NCI-H345 treated with DMSO at 0.1 percent for 48 hours (cell line): Measurements from ENCODE around the gene COL13A1.
A peak's percentile ranks its signal among the peaks of the same experiment; 100 is the strongest.

Experiments used
- DNase-seq: peaks from one replicate; lab custom pipeline; 2025; ENCODE audit not compliant: unreplicated experiment; lab: John Stamatoyannopoulos, UW

The COL13A1 gene

DNA sequence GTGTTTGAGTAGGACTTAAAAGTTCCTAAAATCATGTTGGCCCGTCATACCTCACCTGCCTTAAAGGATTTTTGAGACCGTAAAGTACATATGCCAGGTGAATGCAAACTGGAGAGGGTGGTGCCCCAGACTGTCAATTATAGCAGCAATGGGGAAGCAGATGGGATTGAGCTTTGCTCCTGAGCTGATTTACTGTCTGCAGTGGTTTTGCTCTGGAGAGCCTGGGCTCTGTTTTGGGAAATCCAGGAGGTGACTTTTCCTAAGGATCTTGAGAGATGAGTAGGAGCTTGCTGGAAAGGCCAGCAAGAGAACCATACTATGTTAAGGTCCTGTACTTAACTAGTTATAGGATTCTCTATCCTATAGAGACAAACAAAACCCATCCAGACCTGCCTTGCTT, 43.0 kb downstream of the COL13A1 start:
- DNase-seq = peak; percentile 10

DNA sequence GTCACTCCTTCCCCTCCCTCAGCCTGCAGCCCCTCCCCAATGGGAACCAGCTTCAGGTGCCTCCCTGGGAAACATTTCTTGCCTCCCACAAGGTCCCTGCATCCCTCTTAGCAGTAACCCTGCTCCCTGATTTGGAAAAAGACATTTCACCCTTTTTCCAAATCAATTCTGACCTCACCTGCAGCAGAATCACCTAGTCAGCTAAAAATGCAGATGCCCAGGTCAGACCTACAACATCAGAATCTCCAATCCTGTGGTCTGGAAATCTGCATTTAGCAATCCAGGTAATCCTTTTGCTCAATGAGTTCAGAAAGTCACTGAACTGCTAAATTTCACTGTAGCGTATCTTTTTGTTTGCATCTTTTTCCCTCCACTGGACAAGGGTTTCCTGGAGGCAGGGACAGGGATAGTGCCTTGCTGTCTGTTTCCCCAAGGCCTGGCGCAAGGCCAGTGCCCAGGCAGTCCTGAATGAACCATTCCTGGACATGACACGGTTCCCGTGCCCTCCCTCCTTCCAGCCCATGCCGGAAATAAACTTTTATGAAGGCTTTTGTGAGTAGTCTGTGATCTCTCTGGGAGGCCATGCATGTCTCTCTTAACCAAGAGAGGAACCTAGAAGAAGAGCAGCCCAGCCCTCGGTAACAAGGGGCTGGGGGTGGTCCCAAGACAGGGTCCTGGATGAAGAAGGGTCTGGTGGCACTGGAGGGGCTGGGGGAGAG, 44.0 kb downstream of the COL13A1 start:
- DNase-seq = no peak

DNA sequence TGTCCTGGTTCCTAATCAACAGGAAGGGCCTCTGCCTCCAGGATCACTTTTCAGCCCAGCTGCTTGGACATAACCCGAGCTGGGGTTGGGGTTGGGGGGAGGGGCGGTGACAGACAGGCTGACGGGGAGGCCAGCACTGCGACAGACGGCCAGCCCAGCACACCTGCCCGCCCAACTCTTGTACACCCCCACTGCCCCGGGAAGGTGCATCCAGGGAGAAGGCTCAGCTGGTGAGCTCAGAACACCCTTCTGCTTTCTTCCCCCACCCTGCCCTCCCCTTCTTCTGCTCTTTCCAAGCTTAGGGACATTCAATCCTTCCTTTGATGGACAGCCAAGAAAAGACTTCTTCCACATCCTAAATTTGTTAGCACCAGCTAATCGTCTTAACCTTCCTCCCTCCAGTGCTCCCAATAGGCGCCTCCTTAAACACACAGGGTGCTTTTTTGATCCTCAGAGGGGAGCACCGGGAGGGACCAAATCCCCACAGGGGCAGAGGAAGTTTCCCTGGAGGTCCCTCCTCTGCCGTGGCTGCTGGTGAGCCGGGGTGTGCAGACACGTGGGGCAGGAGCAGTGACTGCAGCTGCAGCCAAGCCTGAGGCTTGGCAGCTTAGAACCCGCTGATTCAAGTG, 44.7 kb downstream of the COL13A1 start:
- DNase-seq = no peak

DNA sequence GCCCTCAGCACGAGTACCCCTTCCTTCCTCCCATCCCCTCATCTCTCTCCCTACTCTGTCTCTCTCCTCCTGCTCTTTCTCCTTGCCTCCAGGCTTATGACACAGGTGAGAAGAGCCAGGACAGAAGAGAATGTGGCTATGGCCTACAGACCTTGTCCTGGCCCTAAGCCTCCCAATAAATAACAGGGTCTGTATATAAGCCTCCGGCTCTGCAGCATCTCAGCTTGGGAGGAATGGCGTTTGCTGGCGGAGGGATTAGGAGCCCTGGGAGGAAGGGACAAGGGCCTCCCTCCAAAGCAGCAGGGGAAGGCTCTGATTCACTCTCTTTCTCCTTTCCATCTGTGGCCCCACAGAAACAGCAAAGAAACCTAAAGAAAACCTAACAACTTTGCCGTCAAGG, 45.8 kb downstream of the COL13A1 start:
- DNase-seq = no peak

DNA sequence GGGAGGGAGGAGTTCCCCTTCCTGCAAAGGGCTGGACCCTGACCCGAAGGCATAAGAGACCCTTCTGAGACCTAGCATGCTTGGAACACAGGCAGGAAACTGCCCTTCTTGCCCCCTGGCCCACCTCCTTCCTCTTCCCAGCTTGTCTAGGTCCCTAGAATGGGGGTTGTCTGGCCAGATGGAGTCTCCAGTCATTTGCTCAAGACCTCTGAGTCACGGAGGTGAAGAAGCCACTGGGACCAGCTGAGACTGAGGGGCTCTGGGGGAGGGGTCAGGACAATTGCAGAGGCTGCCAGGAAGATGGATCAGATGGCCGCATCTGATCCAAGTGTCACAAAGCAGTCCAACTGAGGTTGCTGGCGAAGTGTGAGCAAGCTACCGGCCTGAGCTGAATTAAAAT, 46.2 kb downstream of the COL13A1 start:
- DNase-seq = no peak

DNA sequence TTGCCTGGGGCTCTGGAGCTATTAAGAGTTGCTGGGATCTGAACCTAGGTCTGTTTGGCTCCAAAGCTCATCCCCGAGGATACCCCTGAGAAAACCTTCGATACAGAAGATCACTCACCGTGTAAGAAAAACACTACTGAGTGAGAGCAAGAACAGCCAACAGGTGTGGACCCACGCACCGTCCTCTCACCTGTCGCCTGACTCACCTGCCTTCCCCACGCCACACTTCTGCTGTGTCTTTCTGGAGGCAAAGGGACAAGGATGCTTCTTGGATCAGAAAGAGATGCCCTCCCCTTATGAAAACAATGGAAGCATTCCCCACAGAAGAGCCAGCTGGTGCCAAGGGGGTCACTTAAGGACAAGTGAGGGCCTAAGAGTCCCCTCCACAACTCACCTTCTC, 46.7 kb downstream of the COL13A1 start:
- no peak for DNase-seq

DNA sequence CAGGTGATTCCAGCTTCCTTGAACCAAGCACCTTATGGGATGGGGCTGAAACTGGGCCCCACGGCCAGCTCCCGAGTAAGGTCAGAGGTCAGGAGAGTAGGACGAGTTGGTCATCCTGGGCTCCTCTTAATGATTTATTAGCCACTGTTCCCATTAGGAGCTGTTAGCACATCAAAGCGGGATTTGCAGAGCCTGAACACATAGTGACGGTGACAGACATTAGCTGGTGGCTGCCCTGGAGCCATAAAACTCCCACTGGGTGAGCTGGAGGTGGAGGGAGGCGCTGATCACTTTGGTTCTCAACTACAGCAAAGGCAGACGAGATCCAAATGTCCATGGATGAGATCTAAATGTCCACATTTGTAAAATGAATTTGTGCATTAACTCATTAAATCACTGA, 48.1 kb downstream of the COL13A1 start:
- no peak for DNase-seq

DNA sequence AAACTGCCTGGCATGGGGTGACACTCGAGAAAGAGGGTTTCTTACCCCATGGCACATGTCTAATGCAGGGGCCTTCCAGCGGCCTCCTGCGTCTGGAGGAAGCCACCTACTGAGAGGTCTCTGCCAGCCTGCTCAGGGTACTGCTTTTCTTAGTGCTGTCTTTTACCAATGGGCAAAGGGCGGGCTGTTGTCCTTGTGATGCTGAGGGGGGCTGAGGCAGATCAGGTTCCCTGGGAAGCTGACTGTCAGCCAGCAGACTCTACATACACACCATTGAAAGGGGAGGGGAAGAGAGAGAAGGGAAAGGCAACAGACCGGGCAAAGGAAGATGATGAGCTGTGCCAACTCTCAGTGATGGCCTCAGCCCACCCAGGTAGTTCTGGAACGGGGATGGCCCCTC, 48.7 kb downstream of the COL13A1 start:
- no peak for DNase-seq

DNA sequence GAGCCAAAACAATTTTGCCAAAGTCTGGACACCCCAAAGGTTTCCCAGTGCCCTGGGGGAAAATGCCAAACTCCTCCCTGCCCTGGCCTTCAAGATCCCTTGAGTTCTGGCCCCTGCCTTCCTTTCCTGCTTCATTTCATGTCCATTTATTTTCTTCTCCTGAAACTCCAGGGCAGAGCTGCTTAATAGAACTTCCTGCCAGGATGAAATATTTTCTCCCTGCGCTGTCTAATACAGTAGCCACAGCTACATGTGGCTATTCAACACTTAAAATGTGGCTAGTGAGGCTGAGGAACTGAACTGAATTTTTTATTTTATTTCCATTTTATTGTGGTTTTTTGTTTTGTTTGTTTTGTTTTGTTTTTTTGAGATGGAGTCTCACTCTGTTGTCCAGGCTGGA, 49.6 kb downstream of the COL13A1 start:
- no peak for DNase-seq

DNA sequence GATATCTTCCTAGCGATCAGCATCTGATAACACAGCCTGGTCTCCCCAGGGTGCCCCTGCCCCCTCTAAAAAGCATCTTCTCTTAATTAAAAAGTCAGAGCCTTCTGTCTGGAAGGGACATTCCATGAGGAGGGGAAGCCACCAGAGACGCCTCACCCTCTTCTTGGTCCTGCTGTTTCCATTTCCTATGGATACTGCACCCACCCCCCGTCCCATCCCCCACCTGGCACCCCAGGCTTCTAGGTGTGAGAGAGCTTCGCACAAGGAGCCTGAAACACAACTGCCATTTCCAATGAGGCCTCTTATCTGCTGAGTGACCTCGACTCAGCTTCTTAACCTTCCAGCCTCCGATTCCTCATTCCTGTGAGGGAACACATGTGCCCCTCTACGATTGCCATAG, 51.4 kb downstream of the COL13A1 start:
- no peak for DNase-seq

DNA sequence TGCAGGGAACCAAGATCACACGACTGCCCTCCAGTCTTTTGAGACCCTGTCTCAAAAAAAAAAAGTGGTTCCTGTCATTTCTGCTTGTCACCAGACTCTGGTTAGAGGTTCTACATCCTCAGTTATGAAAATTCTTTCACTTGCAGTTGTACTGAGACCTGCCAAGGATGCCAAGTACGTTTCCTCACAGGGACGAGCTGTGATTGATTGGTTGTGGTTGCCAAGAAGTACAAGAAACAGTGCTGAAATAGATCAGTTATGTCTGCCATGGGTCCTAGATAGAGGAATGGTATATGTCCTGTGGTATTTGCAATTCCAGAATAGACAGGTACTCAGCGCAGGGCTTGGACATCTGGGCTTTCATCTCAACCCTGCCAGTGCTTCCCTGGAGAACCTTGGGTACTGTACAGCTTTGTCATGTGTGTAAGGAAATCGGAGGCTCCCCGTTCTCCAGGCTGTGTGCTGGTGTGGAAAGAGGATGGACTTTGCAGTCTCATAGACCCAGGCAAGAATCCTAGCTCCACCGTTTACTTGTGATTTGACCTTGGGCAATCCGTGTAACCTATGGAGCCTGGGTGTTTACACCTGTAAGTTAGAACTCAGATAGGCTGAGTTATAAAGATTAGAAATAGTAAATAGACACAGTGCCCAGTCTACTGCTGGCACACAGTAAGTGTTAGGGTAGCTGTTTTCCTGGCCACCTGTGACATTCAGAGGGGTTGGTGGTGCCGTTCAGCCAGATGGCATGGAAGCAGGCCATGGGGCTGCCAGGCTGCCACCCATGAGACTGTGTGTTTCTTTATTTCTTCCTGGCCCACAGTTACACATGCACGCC, 53.0 kb downstream of the COL13A1 start:
- no peak for DNase-seq

DNA sequence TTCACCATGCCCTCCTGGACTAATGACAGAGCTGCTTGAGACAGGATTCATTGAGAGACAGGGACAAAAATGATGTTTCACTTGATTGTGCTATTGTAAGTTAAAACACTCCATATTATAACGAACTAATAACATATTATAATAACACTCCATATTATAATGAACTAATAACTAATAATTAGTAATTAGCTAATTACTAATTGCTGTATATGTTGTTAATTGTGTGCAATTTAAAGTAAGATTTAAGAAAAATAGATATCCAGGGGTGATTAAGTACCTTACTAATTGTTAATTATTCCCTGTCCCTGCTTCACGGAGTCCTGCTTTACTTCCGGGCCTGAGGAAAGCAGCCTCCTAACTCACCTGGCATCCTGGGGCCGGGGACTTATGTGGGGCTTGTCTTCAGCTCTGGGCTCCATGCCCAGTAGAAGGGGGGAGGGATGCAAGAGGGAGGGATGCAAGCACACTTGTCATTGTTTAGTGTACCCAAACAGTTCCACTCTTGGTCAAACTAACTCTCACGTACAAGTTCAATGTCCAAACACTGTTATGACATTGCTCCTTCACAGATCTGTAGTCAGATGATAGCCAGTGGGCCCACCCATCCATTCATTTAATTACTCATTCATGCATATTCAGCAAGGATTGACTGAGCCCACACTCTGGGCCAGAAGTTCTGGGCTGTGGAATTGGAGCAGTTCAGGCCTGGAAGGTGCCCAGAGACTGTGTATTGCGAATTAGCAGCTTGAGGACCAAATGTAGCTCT, 53.8 kb downstream of the COL13A1 start:
- DNase-seq = no peak

DNA sequence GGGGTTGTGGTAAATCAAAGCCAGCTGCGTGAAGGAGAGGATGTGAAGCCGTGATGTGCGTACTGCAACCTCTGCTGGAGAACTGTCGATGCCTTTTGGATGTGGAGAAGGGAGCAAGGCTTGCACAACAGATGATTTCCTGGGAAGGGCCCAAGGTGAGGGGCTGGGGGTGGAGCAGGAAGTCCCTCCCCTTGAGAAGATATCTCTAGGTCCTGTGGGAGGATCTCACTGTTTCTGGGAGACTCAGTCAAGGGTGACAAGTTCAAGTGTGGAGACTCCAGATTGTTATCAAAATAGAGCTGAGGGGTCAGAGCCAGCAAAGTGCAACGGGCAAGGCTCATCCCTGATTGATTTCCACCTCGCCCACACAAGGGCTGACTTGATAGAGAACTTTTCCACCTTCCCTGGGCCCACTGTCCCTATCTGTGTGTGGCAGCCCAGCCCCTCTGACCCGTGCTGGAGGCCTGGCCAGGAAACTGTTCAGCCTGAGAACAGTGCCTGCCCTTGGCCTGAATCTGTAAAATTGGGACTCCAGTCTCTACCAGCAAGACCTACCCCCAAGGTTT, 55.0 kb downstream of the COL13A1 start:
- DNase-seq = no peak

DNA sequence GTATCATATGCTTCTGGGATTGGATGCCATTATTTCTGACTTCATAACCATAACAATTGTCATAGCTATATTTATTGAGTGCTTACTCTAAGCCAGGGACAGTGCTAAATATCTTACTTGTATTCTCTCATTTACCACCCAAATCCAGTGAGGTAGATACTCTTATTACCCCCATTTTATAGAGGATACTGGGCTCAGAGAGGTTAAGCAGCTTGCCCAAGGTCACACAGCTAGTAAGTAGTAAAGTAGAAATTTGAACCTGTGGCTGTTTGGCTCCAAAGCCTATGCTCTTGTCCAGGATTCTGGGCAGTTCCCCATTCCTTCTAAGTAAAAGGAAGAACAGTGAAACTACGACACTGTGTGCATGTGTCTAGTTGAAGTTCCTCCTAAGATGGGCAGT, 56.5 kb downstream of the COL13A1 start:
- DNase-seq = no peak

DNA sequence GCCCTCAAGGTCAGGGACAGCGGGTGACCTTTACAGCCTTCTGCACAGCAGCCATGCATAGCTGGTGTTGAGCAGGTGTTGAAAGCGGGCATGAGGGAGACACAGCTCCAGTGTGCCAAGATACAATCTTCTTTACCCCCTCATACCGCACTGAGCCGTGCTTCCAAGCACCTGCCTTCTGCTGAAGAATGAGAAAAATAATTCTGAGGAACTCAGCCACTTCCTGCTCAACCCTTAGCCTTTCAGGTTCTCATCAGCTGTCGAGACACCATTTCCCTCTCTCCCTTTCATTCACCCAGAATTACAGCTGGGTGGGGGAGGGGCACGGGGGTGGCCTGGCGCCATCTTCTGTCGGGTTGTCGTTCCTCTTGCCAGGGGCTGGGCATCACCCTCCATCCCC, 58.6 kb downstream of the COL13A1 start:
- DNase-seq = no peak

DNA sequence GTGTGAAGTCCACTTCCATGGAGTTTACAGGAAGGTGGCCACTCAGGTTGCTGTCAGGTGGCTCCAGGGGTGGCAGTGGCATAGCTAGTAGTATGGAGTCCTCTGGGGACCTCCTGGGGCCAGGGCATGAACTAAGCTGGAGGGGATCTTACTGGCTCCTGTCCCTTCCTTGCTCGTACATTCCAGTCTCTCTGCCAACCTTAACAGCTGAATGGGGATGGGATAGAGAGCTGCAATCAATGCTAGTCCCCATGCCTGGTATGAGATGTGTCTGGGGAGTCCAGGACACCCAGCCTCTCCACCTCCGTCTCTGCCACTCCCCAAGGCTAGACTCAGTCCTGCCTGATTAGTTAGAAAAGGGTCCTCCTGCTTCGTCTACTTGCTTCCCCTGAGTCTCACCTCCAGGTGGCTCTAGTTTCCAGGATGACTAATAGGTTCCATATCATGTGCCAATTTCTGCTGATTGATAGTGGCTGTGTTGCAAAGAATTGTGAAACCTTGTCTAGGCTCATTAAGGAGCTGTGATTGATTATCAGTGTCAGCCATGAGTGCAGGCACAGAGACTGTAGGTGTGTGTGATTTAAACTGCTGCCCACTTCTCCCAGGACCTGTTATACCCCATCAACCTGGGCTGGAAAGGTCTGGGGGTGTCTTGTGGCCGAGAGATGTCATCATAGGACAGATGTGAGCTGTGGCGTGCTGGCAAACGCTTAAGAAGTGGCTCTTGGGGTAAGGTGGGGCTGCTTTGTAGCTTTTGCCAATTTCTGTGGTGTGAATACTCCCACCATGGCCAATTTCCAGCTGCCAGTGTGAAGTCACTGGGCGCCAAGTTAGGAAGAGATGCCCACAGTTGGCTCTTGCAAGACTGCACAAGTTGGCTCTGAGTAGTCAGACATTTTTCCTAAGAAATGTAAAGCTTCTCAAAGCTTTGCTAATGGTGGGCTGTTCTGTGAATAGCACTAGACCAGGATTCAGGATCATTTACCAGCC, 59.8 kb downstream of the COL13A1 start:
- no peak for DNase-seq

DNA sequence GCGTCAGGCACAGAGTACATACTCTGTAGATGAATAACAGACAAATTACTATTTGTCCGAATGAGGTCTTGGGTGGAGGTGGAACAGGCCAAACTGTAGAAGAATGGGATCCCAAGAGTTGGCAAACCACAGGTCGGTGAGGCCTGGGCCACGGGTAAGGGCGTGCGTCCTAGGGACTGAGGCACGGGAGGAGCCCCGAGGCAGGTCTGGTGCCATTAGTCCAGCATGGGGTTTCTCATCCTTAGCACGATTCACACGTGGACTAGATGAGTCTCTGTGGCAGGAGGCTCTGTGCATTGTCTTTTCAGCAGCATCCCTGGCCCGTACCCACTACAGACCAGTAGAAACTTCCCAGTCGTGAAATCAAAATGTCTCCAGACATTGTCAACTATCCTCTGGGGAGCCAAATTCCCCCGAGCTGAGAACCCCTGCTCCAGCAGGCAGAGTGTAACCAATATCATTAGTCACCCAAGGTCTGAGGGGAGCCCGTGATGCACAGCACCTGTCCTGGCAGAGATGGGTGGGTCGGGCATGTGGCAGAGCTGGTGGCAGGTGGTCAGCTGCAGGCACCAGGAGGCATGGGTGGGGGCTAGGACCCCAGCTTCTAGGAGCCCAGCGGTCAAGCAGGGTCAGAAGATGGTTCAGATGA, 61.3 kb downstream of the COL13A1 start:
- DNase-seq = no peak

DNA sequence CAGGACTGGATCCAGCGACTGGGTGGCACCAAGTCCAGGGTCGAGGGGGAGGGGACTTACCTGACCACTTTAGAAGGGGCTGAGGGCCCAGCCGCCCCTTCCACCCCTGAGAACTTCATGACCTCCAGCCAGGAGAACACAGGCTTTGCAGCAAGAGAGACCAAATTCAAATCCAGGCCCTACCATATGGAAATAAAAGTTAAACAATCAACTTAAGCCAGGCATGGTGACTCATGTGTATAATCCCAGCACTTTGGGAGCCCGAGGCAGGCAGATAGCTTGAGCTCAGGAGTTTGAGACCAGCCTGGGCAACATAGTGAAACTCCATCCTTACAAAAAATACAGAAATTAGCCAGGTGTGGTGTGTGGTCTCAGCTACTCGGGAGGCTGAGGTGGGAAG, 61.9 kb downstream of the COL13A1 start:
- no peak for DNase-seq

DNA sequence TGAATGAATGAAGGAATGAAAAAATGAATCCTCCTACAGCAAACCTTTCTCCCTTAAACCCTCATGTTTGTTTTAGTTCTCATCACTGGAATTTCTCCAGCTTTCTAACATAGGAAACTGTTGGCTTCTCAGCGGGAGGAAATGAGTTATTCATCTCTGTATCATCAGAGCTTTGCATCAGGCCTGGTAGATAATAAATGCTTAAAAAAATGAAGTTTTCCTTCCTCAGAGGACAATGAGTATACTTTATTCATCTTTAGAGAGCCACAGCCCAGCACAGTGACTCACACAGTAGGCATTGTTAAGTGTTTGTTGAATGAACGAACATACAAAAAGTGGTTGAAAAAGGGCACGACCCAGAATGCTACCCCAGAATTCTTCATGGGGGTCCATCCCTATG, 62.6 kb downstream of the COL13A1 start:
- no peak for DNase-seq
